ENCODE data around the gene FNDC3A.

FNDC3A gene

GRCh38 chr13:49234741-49235140 lies 259.0 kb downstream of the FNDC3A start:
- Histone ChIP-seq H3K4me3 (ENCODE audit: insufficient read depth in 1 of 2, low read depth in 1 of 2, low read length in 2 of 2) (no peak overlapping the region), H2BK120ac (ENCODE audit: low read depth, low read length) (no peak overlapping the region), H3K9ac (ENCODE audit: low read length) (no peak overlapping the region), H3K79me1 (replicated peaks; ENCODE audit: low read length, poor library complexity, severe bottlenecking) (no peaks in the 10 kb centered on the region), H2BK12ac (ENCODE audit: low read length in 2 of 2) (no peak overlapping the region), H2BK15ac (ENCODE audit: low read depth, poor library complexity, severe bottlenecking) (no peak overlapping the region), H3K4me2 (ENCODE audit: low read length, poor library complexity, severe bottlenecking) (no peak overlapping the region), H3K14ac (ENCODE audit: low read length in 2 of 2) (no peak overlapping the region), H3K9me3 (ENCODE audit: control insufficient read depth, low read length) (no peaks in the 10 kb centered on the region), H3K36me3 (ENCODE audit: control insufficient read depth in 1 of 2, insufficient read depth in 2 of 2, low read depth in 1 of 2, low read length in 2 of 2) (no peaks in the 10 kb centered on the region), H2BK5ac (ENCODE audit: low read depth, low read length, poor library complexity, severe bottlenecking) (no peak overlapping the region), H2AK5ac (ENCODE audit: low read length, severe bottlenecking) (no peak overlapping the region), H2AFZ (ENCODE audit: low read depth, low read length) (no peak overlapping the region), H3K27me3 (ENCODE audit: control insufficient read depth in 1 of 2, insufficient read depth in 1 of 2, low read length in 2 of 2) (no peaks in the 10 kb centered on the region), H3K18ac (ENCODE audit: low read depth in 1 of 2, low read length in 2 of 2) (no peak overlapping the region), H3K4ac (ENCODE audit: low read depth in 1 of 2, low read length in 2 of 2) (no peak overlapping the region), H4K91ac (ENCODE audit: low read length) (no peak overlapping the region), H3K4me1 (ENCODE audit: control insufficient read depth, insufficient read depth, low read depth, low read length) (no peaks in the 10 kb centered on the region), H4K8ac (ENCODE audit: low read length) (no peak overlapping the region), H3K27ac (ENCODE audit: low read length, poor library complexity, severe bottlenecking) (no peak overlapping the region), H3K23ac (ENCODE audit: low read length in 2 of 2) (no peak overlapping the region)
- WGBS: 91% methylated on average over 2 of the region's 3 CpGs
- DNase-seq: no peak

- Histone ChIP-seq H2BK5ac (ENCODE audit: low read depth, low read length, poor library complexity, severe bottlenecking) (no peak overlapping the region), H3K36me3 (ENCODE audit: control insufficient read depth in 1 of 2, insufficient read depth in 2 of 2, low read depth in 1 of 2, low read length in 2 of 2) (no peaks in the 10 kb centered on the region), H2AK5ac (ENCODE audit: low read length, severe bottlenecking) (no peak overlapping the region), H3K18ac (ENCODE audit: low read depth in 1 of 2, low read length in 2 of 2) (no peak overlapping the region), H3K4ac (ENCODE audit: low read depth in 1 of 2, low read length in 2 of 2) (no peak overlapping the region), H4K8ac (ENCODE audit: low read length) (no peak overlapping the region), H3K27ac (ENCODE audit: low read length, poor library complexity, severe bottlenecking) (no peak overlapping the region), H3K79me1 (replicated peaks; ENCODE audit: low read length, poor library complexity, severe bottlenecking) (no peaks in the 10 kb centered on the region), H3K4me1 (ENCODE audit: control insufficient read depth, insufficient read depth, low read depth, low read length) (no peaks in the 10 kb centered on the region), H3K27me3 (ENCODE audit: control insufficient read depth in 1 of 2, insufficient read depth in 1 of 2, low read length in 2 of 2) (no peaks in the 10 kb centered on the region), H3K4me2 (ENCODE audit: low read length, poor library complexity, severe bottlenecking) (no peak overlapping the region), H2BK12ac (ENCODE audit: low read length in 2 of 2) (no peak overlapping the region), H2BK15ac (ENCODE audit: low read depth, poor library complexity, severe bottlenecking) (no peak overlapping the region), H3K14ac (ENCODE audit: low read length in 2 of 2) (no peak overlapping the region), H3K4me3 (ENCODE audit: insufficient read depth in 1 of 2, low read depth in 1 of 2, low read length in 2 of 2) (no peak overlapping the region), H2AFZ (ENCODE audit: low read depth, low read length) (no peak overlapping the region), H3K9ac (ENCODE audit: low read length) (no peak overlapping the region), H3K23ac (ENCODE audit: low read length in 2 of 2) (no peak overlapping the region), H4K91ac (ENCODE audit: low read length) (no peak overlapping the region), H3K9me3 (ENCODE audit: control insufficient read depth, low read length) (no peaks in the 10 kb centered on the region), H2BK120ac (ENCODE audit: low read depth, low read length) (no peak overlapping the region)
- WGBS: 92% methylated on average over 4 of the region's 6 CpGs
- no peak for DNase-seq
Observed at GRCh38 chr13:49235856-49236431, 260.2 kb downstream of the FNDC3A start.

DNA sequence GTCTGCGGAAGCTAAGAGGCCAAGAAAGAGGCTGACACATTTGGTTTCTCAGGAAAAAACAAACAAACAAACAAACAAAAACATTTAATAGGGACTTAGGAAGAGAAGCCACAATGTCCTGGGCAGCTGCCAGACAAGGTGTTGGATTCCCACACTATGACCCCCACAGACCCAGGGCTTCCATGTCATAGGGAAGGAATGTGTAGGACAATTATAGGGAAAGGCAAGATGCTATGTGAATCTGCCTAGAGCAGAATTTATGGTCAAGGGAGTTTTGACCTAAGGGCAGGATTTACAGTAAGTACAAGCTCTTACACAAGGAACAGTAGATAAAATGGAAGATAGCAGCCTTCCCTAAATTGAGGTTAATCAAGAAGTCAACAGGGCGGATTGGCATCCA lies 262.9 kb downstream of the FNDC3A start:
- no peak overlapping the region for H3K4me3 ChIP-seq (ENCODE audit: insufficient read depth in 1 of 2, low read depth in 1 of 2, low read length in 2 of 2)
- H2BK120ac ChIP-seq (ENCODE audit: low read depth, low read length): no peak overlapping the region
- no peak overlapping the region for H3K14ac ChIP-seq (ENCODE audit: low read length in 2 of 2)
- H2AFZ ChIP-seq (ENCODE audit: low read depth, low read length): no peak overlapping the region
- no peaks in the 10 kb centered on the region for H3K79me1 ChIP-seq (replicated peaks; ENCODE audit: low read length, poor library complexity, severe bottlenecking)
- H2BK5ac ChIP-seq (ENCODE audit: low read depth, low read length, poor library complexity, severe bottlenecking): no peak overlapping the region
- no peaks in the 10 kb centered on the region for H3K4me1 ChIP-seq (ENCODE audit: control insufficient read depth, insufficient read depth, low read depth, low read length)
- peaks cover 2 to 10% of the 10 kb centered on the region in 2 experiments for H3K27me3 ChIP-seq (ENCODE audit: control insufficient read depth in 1 of 2, insufficient read depth in 1 of 2, low read length in 2 of 2)
- H2AK5ac ChIP-seq (ENCODE audit: low read length, severe bottlenecking): no peak overlapping the region
- no peak overlapping the region for H3K9ac ChIP-seq (ENCODE audit: low read length)
- H3K4me2 ChIP-seq (ENCODE audit: low read length, poor library complexity, severe bottlenecking): no peak overlapping the region
- no peaks in the 10 kb centered on the region for H3K36me3 ChIP-seq (ENCODE audit: control insufficient read depth in 1 of 2, insufficient read depth in 2 of 2, low read depth in 1 of 2, low read length in 2 of 2)
- no peak overlapping the region for H3K4ac ChIP-seq (ENCODE audit: low read depth in 1 of 2, low read length in 2 of 2)
- no peak overlapping the region for H3K23ac ChIP-seq (ENCODE audit: low read length in 2 of 2)
- no peak for DNase-seq
- 93% methylated on average over 2 of the region's 2 CpGs for WGBS
- no peak overlapping the region for H2BK12ac ChIP-seq (ENCODE audit: low read length in 2 of 2)
- H4K91ac ChIP-seq (ENCODE audit: low read length): no peak overlapping the region
- H3K27ac ChIP-seq (ENCODE audit: low read length, poor library complexity, severe bottlenecking): no peak overlapping the region
- no peak overlapping the region for H3K18ac ChIP-seq (ENCODE audit: low read depth in 1 of 2, low read length in 2 of 2)
- no peak overlapping the region for H4K8ac ChIP-seq (ENCODE audit: low read length)
- H2BK15ac ChIP-seq (ENCODE audit: low read depth, poor library complexity, severe bottlenecking): no peak overlapping the region
- H3K9me3 ChIP-seq (ENCODE audit: control insufficient read depth, low read length): no peaks in the 10 kb centered on the region

DNA sequence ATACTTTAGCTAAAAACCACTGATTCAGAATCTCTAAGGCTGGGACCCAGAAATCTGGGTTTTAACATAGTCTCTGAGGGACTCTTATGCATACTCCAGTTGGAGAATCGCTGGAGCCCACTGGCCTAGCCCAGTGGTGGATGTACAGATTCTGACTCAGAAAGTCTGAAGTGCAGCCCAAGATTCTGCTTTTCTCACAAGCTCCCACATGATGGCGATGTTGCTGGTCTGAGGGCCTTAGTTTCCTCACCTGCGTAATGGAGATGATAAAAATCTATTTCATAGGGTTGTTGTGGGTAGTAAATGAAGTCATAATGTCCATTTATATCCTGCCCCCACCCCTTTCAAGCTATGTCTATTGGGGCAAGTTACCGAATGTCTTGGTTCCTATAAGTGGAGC lies 264.3 kb downstream of the FNDC3A start:
- WGBS: 56% methylated on average over 1 of the region's 4 CpGs

More for the DNA sequence above, 264.3 kb downstream of the FNDC3A start:
- Histone ChIP-seq H3K27me3 (ENCODE audit: control insufficient read depth in 1 of 2, insufficient read depth in 1 of 2, low read length in 2 of 2) (peaks cover 3 to 20% of the 10 kb centered on the region in 2 experiments), H2BK15ac (ENCODE audit: low read depth, poor library complexity, severe bottlenecking) (no peak overlapping the region), H3K9ac (ENCODE audit: low read length) (no peak overlapping the region), H3K4me2 (ENCODE audit: low read length, poor library complexity, severe bottlenecking) (no peak overlapping the region), H3K18ac (ENCODE audit: low read depth in 1 of 2, low read length in 2 of 2) (no peak overlapping the region), H3K4me1 (ENCODE audit: control insufficient read depth, insufficient read depth, low read depth, low read length) (no peaks in the 10 kb centered on the region), H3K14ac (ENCODE audit: low read length in 2 of 2) (no peak overlapping the region), H2AK5ac (ENCODE audit: low read length, severe bottlenecking) (no peak overlapping the region), H3K4ac (ENCODE audit: low read depth in 1 of 2, low read length in 2 of 2) (no peak overlapping the region), H4K91ac (ENCODE audit: low read length) (no peak overlapping the region), H3K27ac (ENCODE audit: low read length, poor library complexity, severe bottlenecking) (no peak overlapping the region), H3K23ac (ENCODE audit: low read length in 2 of 2) (no peak overlapping the region), H3K79me1 (replicated peaks; ENCODE audit: low read length, poor library complexity, severe bottlenecking) (no peaks in the 10 kb centered on the region), H3K9me3 (ENCODE audit: control insufficient read depth, low read length) (no peaks in the 10 kb centered on the region), H4K8ac (ENCODE audit: low read length) (no peak overlapping the region), H2BK120ac (ENCODE audit: low read depth, low read length) (no peak overlapping the region), H2BK5ac (ENCODE audit: low read depth, low read length, poor library complexity, severe bottlenecking) (no peak overlapping the region), H2BK12ac (ENCODE audit: low read length in 2 of 2) (no peak overlapping the region), H2AFZ (ENCODE audit: low read depth, low read length) (no peak overlapping the region), H3K4me3 (ENCODE audit: insufficient read depth in 1 of 2, low read depth in 1 of 2, low read length in 2 of 2) (no peak overlapping the region), H3K36me3 (ENCODE audit: control insufficient read depth in 1 of 2, insufficient read depth in 2 of 2, low read depth in 1 of 2, low read length in 2 of 2) (no peaks in the 10 kb centered on the region)
- peak; percentile 41 for DNase-seq

Measured in mesenchymal stem cell (in vitro differentiated cells and primary cell).